Measurements from ENCODE around the gene RCOR2.

DNA sequence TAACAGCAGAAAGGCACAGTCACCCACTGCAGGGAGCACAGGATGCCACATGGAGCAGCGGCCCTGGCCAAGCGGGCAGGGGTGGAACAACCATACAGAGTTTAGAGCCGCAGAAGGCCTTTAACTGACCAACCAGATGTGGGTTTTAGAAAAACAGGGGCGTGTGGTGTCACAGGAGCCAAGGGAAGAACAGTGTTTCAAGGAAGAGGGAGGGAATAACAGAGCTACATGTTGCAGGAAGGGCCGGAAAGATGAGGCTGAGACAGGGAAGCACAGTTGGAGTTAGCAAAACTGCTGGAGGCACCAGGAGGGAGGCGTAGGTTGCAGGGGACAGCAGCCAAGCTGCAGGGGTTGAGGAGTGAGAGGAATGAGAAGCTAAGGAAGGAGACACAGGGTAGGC lies 14.1 kb upstream of the RCOR2 start:
- TF ChIP-seq, protein P1, sequence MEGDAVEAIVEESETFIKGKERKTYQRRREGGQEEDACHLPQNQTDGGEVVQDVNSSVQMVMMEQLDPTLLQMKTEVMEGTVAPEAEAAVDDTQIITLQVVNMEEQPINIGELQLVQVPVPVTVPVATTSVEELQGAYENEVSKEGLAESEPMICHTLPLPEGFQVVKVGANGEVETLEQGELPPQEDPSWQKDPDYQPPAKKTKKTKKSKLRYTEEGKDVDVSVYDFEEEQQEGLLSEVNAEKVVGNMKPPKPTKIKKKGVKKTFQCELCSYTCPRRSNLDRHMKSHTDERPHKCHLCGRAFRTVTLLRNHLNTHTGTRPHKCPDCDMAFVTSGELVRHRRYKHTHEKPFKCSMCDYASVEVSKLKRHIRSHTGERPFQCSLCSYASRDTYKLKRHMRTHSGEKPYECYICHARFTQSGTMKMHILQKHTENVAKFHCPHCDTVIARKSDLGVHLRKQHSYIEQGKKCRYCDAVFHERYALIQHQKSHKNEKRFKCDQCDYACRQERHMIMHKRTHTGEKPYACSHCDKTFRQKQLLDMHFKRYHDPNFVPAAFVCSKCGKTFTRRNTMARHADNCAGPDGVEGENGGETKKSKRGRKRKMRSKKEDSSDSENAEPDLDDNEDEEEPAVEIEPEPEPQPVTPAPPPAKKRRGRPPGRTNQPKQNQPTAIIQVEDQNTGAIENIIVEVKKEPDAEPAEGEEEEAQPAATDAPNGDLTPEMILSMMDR (IDR thresholded peaks at IDR 0.05): no peak
- TF ChIP-seq POLR2AphosphoS5 (IDR thresholded peaks at IDR 0.05): no peak
- no peak for TF ChIP-seq POLR2A (IDR thresholded peaks at IDR 0.05)
